Fibroblast of pulmonary artery (primary cell): ENCODE results near the gene OTUB2.

ENCODE experiments used
- DNase-seq: peaks from one replicate; pipeline ENCODE4 v3.0.0-alpha.2; 2010; ENCODE audit warnings: low read depth
- H3K4me3 ChIP-seq: replicated peaks from 2 replicates; pipeline ENCODE4 v1.5.1; 2011; ENCODE audit warnings: low read depth, mild to moderate bottlenecking, control low read depth, low read length, moderate library complexity
- CTCF ChIP-seq: IDR thresholded peaks from 2 replicates; pipeline ENCODE4 v1.5.1; 2011; ENCODE audit warnings: mild to moderate bottlenecking, control low read depth, low read length, inconsistent platforms; ENCODE audit errors: missing control alignments

The OTUB2 gene

GRCh38 chr14:94047581-94047980, 21.4 kb downstream of the OTUB2 start:
- TF ChIP-seq CTCF: no peak
- H3K4me3 ChIP-seq: no peak overlapping the region
- DNase-seq: no peak

GRCh38 chr14:94048691-94049624, 22.8 kb downstream of the OTUB2 start:
- DNase-seq: no peak
- no peak for TF ChIP-seq CTCF
- no peak overlapping the region for H3K4me3 ChIP-seq

- no peak for TF ChIP-seq CTCF
- H3K4me3 ChIP-seq: no peak overlapping the region
- DNase-seq: no peak
Measured at GRCh38 chr14:94049625-94050023, 23.5 kb downstream of the OTUB2 start.

- DNase-seq: no peak
- H3K4me3 ChIP-seq: no peak overlapping the region
- TF ChIP-seq CTCF: no peak
Measured at GRCh38 chr14:94050231-94050880, 24.2 kb downstream of the OTUB2 start.

- DNase-seq: peak; percentile 66
- peak; percentile 64 for TF ChIP-seq CTCF
- no peak overlapping the region for H3K4me3 ChIP-seq
Measured at GRCh38 chr14:94051115-94051514, 25.0 kb downstream of the OTUB2 start.

- TF ChIP-seq CTCF: no peak
- H3K4me3 ChIP-seq: no peak overlapping the region
- no peak for DNase-seq
Measured at GRCh38 chr14:94051779-94052178, 25.6 kb downstream of the OTUB2 start.
